Astrocyte (in vitro differentiated cells and primary cell): Measurements from ENCODE around the gene RTTN. TPM values are rescaled to one million over a fixed set of nuclear protein-coding genes. Genes with fewer than 3 reads are reported as not detected.

ENCODE experiments used
- DNase-seq: peaks from one replicate; pipeline ENCODE4 v3.0.0-alpha.2; 2010; ENCODE audit warnings: low read depth
- FAIRE-seq: peaks from 2 replicates; lab custom pipeline; 2011; peaks lifted over from hg19 to GRCh38; lab: Jason Lieb, UNC
- H2AFZ ChIP-seq: 2 replicates; pipeline ENCODE4 v1.6.0; 2012; ENCODE audit warnings: low read depth, low read length, inconsistent platforms
- H3K27ac ChIP-seq: 2 replicates; pipeline ENCODE4 v1.5.1; 2011; ENCODE audit warnings: low read depth, low read length, inconsistent platforms
- H3K27me3 ChIP-seq: 2 replicates; pipeline ENCODE4 v1.6.0; 2011; ENCODE audit warnings: low read length, inconsistent platforms; ENCODE audit not compliant: insufficient read depth
- H3K36me3 ChIP-seq: 2 replicates; pipeline ENCODE4 v1.5.1; 2011; ENCODE audit warnings: low read length, inconsistent platforms; ENCODE audit not compliant: insufficient read depth
- H3K4me1 ChIP-seq: 2 replicates; pipeline ENCODE4 v1.5.1; 2011; ENCODE audit warnings: low read length, inconsistent platforms; ENCODE audit not compliant: insufficient read depth
- H3K4me2 ChIP-seq: 2 replicates; pipeline ENCODE4 v1.6.0; 2012; ENCODE audit warnings: low read length, inconsistent platforms
- H3K4me3 ChIP-seq: 2 replicates; pipeline ENCODE4 v1.5.1; 2011; ENCODE audit warnings: low read depth, mild to moderate bottlenecking, low read length, inconsistent platforms; ENCODE audit not compliant: insufficient read depth
- H3K79me2 ChIP-seq: 2 replicates; pipeline ENCODE4 v1.6.0; 2012; ENCODE audit warnings: mild to moderate bottlenecking, low read length, inconsistent platforms; ENCODE audit not compliant: insufficient read depth
- H3K9ac ChIP-seq: 2 replicates; pipeline ENCODE4 v1.6.0; 2012; ENCODE audit warnings: mild to moderate bottlenecking, low read length, inconsistent platforms
- H3K9me3 ChIP-seq: 2 replicates; pipeline ENCODE4 v1.5.1; 2012; ENCODE audit warnings: low read depth, mild to moderate bottlenecking, low read length, inconsistent platforms; ENCODE audit not compliant: insufficient read depth
- H4K20me1 ChIP-seq: 2 replicates; pipeline ENCODE4 v1.6.0; 2012; ENCODE audit warnings: low read length, inconsistent platforms; ENCODE audit not compliant: insufficient read depth
- H3K27ac Mint-ChIP-seq: one replicate; pipeline ENCODE4 v1.8.0; 2021; ENCODE audit warnings: mild to moderate bottlenecking, mixed read lengths; ENCODE audit not compliant: unreplicated experiment
- H3K27me3 Mint-ChIP-seq: one replicate; pipeline ENCODE4 v1.8.0; 2021; ENCODE audit warnings: low read depth, mixed read lengths; ENCODE audit not compliant: unreplicated experiment
- H3K36me3 Mint-ChIP-seq: one replicate; pipeline ENCODE4 v1.8.0; 2021; ENCODE audit warnings: low read depth, mixed read lengths; ENCODE audit not compliant: unreplicated experiment
- H3K4me1 Mint-ChIP-seq: one replicate; pipeline ENCODE4 v1.8.0; 2021; ENCODE audit warnings: low read depth, mixed read lengths; ENCODE audit not compliant: unreplicated experiment
- H3K4me3 Mint-ChIP-seq: one replicate; pipeline ENCODE4 v1.8.0; 2021; ENCODE audit warnings: mild to moderate bottlenecking, moderate library complexity, mixed read lengths; ENCODE audit not compliant: unreplicated experiment
- H3K9me3 Mint-ChIP-seq: one replicate; pipeline ENCODE4 v1.8.0; 2021; ENCODE audit warnings: mild to moderate bottlenecking, mixed read lengths; ENCODE audit not compliant: unreplicated experiment
- CTCF ChIP-seq: IDR thresholded peaks from 2 replicates; pipeline ENCODE4 v1.5.1; 2011; ENCODE audit warnings: low read depth, mild to moderate bottlenecking, inconsistent platforms, low read length, moderate library complexity; ENCODE audit not compliant: insufficient read depth
- EZH2 ChIP-seq: IDR thresholded peaks from 2 replicates; pipeline ENCODE4 v1.6.1; 2012; ENCODE audit warnings: mild to moderate bottlenecking, low read length, inconsistent platforms; ENCODE audit not compliant: insufficient read depth
- total RNA-seq: library from RNA; stranded (reverse); gene quantifications from 2 replicates; pipeline ENCODE4 v1.2.1, GENCODE V29; 2021

RTTN gene
- total RNA-seq, 1 donor from 2014 or later = 6.3 TPM

DNA sequence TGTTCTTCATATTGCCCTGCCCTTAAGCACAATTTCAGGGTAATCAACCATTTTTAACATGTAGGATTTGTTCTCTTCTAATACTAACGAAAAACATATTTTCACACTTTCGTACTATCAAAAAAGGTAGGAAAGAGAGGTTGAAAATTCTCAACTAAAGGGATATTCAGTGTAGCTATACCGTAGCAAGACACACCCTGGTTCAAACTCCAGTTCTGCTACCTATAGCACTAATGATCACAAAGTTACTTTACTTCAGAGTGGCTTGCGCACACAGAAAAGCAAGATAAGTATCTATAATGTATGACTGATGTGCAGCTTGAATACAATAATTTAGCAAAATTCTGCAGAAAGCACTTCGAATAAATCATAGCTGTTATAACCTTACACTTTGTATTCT is 132.1 kb downstream of the RTTN start:
- Histone ChIP-seq H3K9me3 (no peaks in the 10 kb centered on the region), H2AFZ (no peak overlapping the region), H3K27me3 (no peaks in the 10 kb centered on the region), H3K36me3 (no peaks in the 10 kb centered on the region), H3K4me3 (no peak overlapping the region), H3K9ac (no peak overlapping the region), H3K27ac (no peak overlapping the region), H3K4me2 (no peak overlapping the region), H4K20me1 (no peaks in the 10 kb centered on the region), H3K4me1 (no peaks in the 10 kb centered on the region), H3K79me2 (no peaks in the 10 kb centered on the region)
- H3K36me3 Mint-ChIP-seq = no peaks in the 10 kb centered on the region
- H3K9me3 Mint-ChIP-seq = no peaks in the 10 kb centered on the region
- DNase-seq (no peak), FAIRE-seq (peak; percentile 49)
- H3K4me1 Mint-ChIP-seq = no peaks in the 10 kb centered on the region
- no peaks in the 10 kb centered on the region for H3K27me3 Mint-ChIP-seq
- TF ChIP-seq EZH2 (no peak), CTCF (no peak)
- H3K4me3 Mint-ChIP-seq = no peak overlapping the region
- no peak overlapping the region for H3K27ac Mint-ChIP-seq

- H4K20me1 ChIP-seq = no peaks in the 10 kb centered on the region
- Mint-ChIP-seq H3K4me1 (no peaks in the 10 kb centered on the region), H3K4me3 (no peak overlapping the region), H3K36me3 (no peaks in the 10 kb centered on the region), H3K9me3 (no peaks in the 10 kb centered on the region), H3K27ac (no peak overlapping the region), H3K27me3 (no peaks in the 10 kb centered on the region)
- no peak for TF ChIP-seq EZH2
- TF ChIP-seq CTCF = no peak
- H3K9ac ChIP-seq = no peak overlapping the region
- H3K27ac ChIP-seq = no peak overlapping the region
- no peaks in the 10 kb centered on the region for H3K79me2 ChIP-seq
- no peak overlapping the region for H3K4me2 ChIP-seq
- H3K27me3 ChIP-seq = no peaks in the 10 kb centered on the region
- no peak for FAIRE-seq
- H3K4me3 ChIP-seq = no peak overlapping the region
- DNase-seq = peak; percentile 37
- no peaks in the 10 kb centered on the region for H3K4me1 ChIP-seq
- no peak overlapping the region for H2AFZ ChIP-seq
- H3K36me3 ChIP-seq = no peaks in the 10 kb centered on the region
- H3K9me3 ChIP-seq = no peaks in the 10 kb centered on the region
Measured at GRCh38 chr18:70072678-70073077, 132.8 kb downstream of the RTTN start.

- H3K27ac ChIP-seq = no peak overlapping the region
- no peak for DNase-seq
- Mint-ChIP-seq H3K27ac (no peak overlapping the region), H3K4me3 (no peak overlapping the region), H3K36me3 (no peaks in the 10 kb centered on the region), H3K27me3 (no peaks in the 10 kb centered on the region), H3K4me1 (no peaks in the 10 kb centered on the region), H3K9me3 (no peaks in the 10 kb centered on the region)
- H3K9me3 ChIP-seq = no peaks in the 10 kb centered on the region
- no peaks in the 10 kb centered on the region for H3K36me3 ChIP-seq
- no peak overlapping the region for H3K9ac ChIP-seq
- no peaks in the 10 kb centered on the region for H3K79me2 ChIP-seq
- H3K4me3 ChIP-seq = no peak overlapping the region
- H3K4me2 ChIP-seq = no peak overlapping the region
- H3K27me3 ChIP-seq = no peaks in the 10 kb centered on the region
- TF ChIP-seq CTCF (no peak), EZH2 (no peak)
- no peaks in the 10 kb centered on the region for H3K4me1 ChIP-seq
- no peak overlapping the region for H2AFZ ChIP-seq
- no peaks in the 10 kb centered on the region for H4K20me1 ChIP-seq
- FAIRE-seq = no peak
Measured at GRCh38 chr18:70069965-70070364, 135.5 kb downstream of the RTTN start.
